ENCODE data around the gene PPARG.

The PPARG gene

GRCh38 chr3:12313519-12313918 lies 24.6 kb downstream of the PPARG start:
- DNase-seq, result no peak

GRCh38 chr3:12316253-12316652 lies 27.4 kb downstream of the PPARG start:
- DNase-seq, result no peak

- DNase-seq, result no peak
These were observed 28.0 kb downstream of the PPARG start for GRCh38 chr3:12316729-12317351.

GRCh38 chr3:12317914-12318313 lies 29.0 kb downstream of the PPARG start:
- DNase-seq, result no peak

- DNase-seq, result no peak
These were observed 30.1 kb downstream of the PPARG start for GRCh38 chr3:12318758-12319621.

- DNase-seq, result no peak
These were observed 32.1 kb downstream of the PPARG start for GRCh38 chr3:12321015-12321414.

DNA sequence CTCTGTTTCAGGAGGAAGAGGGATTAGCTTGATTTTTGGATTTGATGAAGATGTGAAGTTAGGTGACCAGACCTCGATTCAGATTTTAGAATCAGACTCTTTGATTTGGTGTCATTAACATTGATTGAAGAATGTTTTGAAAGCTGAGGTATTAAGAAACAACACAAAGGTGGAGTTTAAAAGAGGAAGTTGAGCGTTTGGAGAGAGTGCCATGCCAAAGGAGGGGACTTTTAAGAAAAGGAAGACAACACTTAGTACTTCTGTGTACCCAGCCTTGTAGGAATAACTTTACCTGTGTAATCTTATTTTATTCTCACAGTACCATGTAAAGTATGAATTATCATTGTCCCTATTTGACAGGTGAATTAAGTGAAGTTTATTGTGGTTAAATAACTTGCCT lies 34.4 kb downstream of the PPARG start:
- no peak for DNase-seq

DNA sequence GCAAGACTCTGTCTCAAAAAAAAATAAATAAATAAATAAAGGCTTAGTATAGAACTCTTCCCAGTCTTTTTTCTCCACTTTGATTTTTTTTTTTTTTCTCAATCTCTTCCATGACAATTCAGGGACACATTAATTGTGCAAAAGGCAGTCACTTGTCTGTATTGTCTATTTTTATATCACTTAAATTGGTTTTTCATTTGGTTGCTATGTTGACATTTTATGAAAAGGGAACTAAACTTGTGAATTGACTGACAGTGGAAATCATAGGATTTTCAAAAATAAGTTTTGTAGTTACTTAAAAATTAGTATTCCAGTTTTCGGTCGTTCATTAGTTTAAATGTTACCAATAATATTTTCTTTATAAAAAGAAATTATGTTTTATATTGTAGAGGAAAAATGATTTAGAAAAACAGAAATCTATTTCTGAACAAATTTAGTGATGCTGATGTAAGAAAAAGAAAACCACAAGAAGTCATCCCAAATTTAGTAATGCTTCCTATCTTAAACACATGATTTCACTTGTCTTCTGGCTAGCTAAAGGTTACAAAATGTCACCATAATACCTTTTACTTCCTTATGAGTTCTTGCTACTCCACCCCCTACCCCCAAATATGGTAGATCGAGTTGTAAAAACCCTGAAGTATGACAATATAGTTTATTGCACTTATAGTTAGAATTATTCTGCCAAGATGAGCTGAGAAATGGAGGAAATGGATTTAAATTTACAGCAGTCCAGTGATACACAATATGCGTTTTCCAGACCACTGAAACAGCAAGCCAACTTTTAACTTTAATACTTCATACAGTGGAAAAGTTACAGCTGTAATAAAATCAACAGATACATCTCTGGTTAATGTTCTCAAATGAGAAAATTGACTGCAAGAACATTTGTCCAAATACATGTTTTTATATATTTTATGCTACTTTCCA lies 37.0 kb downstream of the PPARG start:
- DNase-seq, result no peak

DNA sequence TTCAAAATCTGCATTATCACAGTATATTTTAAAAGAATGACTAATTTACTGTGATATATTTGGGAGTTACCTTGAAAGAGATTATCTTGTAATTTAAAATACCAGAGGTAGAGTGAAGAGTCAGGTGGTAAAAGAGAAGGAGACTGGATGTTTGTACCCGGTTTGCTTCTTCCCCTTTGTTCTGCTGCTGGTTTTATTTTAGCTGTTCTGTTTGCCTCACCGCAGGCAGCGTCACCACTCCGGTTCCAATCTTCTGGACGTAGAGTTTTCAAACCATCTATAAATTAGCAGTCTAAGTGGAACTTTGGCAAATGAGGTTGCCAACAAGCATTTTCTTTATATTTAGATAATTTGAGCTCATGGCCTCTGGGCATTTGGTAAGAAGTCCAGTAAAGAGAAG lies 38.2 kb downstream of the PPARG start:
- DNase-seq, result no peak

- no peak for DNase-seq
These were observed 39.4 kb downstream of the PPARG start for GRCh38 chr3:12328132-12328836.

DNA sequence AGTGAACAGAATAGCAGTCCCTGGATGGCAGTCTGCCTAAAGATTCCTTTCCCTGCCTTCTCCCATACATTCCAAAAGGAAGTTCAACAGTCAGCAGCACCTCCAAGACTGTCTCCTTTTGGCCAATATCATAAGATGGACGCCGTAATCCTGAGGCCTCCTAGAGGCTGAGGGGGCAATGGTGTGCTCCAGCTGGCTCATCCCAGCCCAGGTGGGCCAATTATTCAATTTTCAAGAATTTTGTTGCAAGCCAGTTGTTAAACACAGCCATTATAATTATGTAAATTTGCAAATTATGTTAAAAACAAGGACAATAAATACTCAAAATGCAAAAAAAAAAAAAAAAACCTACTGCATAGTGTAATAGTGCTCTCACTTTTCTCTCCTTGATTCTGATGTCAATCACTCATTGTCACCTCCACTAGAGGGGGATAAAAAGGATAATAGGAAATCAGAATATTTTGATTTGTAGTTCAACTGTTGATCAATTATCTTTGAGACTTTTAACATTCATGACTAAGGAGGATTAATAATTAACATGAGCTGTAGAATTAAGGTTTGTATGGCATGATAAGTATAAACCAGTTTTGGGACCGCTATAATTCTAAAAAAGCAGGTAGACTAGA lies 40.1 kb downstream of the PPARG start:
- DNase-seq, result no peak

DNA sequence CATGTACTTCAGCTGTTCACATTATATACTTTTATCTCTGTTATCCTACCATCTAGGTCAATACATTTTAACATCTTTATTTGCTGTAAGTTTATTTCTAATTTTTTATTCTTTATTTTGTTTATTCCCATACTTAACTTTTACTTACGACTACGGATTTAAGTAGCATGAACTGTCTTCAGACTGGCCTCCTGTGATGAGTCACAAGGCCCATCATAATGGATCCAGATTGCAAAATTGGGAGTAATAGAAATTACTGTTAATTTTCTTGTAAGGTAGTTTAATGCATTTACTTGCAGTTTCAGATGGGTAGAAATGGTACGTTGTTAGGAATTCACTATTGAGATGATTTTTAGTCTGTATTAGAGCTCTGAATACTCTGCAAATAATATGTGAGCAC lies 45.9 kb downstream of the PPARG start:
- DNase-seq, result no peak

DNA sequence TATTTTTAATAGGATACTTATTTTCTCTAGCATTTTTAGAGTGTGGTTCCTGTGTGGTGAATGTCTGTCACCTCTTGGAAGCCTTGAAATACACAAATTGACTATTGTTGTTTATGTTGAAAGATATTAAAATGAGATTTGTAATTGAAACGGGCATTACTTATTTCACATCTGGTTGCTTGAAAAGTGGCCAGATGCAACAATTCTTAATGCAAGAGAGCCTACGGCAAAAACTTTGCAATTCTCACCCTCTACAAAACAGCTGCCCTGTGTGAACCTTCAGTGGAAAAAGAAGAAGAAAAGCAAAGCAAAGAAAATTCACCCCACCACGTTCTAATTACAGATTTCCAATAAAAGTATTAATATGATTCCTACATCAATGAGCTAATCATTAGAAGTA lies 46.6 kb downstream of the PPARG start:
- no peak for DNase-seq

DNA sequence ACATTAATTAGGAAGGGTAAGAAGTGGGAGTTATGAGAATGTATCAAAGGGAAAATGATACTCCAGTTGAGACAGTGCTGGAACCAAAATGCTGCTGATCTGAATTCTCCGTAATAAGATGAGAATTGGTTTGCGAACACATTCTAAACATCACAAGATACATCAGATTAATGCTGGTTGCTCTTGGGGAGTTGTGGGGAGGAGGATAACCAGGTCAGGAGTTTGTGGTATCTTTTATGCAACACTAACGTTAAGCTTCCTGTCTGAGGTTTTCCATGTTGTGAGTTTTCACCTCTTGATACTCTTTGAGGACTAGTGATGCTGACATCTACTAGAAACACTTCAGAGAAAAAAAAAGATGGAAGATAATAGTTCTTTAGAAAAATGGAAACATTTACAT lies 47.2 kb downstream of the PPARG start:
- DNase-seq, result no peak

DNA sequence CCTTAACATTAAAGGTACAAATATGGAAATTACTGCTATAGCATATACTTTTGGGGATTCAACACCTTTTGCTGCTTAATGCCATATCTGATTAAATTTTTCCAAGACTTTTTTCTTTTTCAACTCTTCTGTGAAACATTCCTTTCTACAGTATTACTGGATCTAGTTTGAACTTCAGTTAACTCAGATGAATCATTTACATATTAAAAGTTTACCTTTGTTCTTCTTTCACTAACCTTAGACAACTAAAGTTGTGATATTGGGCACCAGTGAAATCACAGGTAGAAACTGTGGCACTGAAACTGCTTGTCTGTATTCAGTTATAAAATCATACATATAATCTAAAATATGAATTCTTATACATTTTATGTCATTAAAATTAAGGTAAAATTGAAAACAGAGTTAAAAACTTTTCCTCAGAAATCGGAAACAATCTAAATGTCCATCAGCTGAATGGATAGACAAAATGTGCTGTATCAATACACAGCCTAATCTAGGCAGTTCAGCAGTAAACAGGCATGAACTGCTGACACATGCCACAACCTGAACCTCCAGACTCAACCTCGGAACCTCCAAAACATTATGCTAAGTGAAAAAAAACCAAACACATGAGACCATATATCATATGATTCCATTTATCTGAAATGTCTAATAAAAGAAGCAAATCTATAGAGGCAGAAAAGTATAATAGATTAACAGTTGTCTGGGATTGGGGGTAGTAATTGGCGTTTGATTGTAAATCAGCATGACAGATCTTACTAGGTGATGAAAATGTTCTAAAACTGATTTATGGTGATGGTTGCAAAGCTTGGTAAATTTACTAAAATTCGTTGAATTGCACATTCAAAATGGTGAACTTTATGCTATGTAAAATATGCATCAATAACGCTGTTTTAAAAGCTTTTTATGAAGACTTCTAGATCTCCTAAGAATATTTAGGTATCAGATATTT lies 50.0 kb downstream of the PPARG start:
- no peak for DNase-seq

GRCh38 chr3:12339701-12340480 lies 51.0 kb downstream of the PPARG start:
- no peak for DNase-seq

GRCh38 chr3:12340506-12340905 lies 51.6 kb downstream of the PPARG start:
- no peak for DNase-seq

DNA sequence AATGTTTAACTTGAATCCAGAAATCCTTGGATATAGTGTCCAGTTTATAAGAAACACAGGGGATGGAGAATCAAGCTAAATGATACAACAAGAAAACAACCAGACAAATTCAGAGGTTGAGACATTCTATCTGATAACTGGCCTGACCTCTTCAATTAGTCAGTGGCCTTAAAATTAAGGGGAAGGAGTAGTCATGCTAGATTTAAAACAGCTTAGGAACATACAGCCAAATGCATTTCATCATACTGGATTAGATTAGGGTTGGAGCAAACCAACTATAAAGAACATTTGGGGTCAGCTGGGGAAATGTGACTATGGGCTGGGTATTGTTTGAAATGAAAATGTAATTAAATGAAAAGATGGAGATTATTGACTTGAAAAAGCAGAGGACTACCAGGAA lies 53.3 kb downstream of the PPARG start:
- DNase-seq, result no peak

DNA sequence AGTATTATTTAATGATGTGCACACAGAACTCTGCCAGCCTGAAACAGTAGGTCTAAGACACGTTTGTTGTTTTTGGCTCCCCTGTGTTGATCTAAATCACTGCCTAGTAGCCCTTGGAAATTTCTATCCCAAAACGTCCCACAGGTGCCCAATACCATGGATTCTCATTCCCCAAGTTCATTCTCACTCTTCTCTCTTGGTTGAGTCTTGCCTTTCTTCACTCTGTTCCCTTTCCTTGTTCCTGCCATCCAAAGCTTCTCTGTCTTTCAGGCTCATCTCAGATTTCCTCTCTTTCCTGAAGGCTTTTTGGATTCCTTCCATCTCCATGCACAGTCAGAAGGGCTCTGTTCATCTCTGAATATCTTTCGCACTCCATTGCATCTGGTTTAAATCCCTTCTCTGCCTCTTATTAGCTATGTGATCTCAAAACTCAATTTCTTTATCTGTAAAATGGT lies 54.2 kb downstream of the PPARG start:
- DNase-seq, result no peak

DNA sequence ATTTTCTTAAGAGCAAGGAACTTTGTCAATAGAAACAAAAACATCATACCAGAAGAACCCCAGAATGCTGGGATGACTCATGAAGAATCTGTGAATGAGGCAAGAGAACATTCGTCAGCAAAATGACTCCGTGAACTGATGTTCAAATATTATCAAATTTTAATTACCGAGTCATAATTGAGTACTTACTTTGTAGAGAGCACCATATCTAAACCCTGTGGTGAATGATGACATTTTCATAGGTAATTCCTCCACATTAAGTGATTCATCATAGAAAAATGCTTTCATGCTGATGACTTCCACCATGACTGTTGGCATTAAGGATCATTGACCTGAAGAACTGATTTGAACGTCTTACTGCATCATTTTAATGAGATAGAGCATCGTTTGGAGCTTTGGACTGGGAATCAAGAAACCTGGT lies 56.3 kb downstream of the PPARG start:
- no peak for DNase-seq

Measured in activated CD8-positive, alpha-beta memory T cell treated with anti-CD3 and anti-CD28 coated beads, Interleukin-2, amount 50 U/mL, for 4 hours (primary cell).